Ovary (tissue), 3 donors: Measurements from ENCODE around the gene MASP1.

ENCODE experiments used
- EP300 ChIP-seq: sonication (generic); formaldehyde crosslinking; IDR thresholded peaks from one replicate; pipeline ENCODE4 v1.6.1; 2017; ENCODE audit warnings: antibody characterized with exemption
- POLR2A ChIP-seq: fragments of 450-650 bp; IDR thresholded peaks from one replicate; pipeline ENCODE4 v1.6.1; 2017; ENCODE audit warnings: antibody characterized with exemption, mild to moderate bottlenecking, moderate library complexity
- TF ChIP-seq, protein P1 (sequence below), 3 donors: fragments of 450-650 bp in 2 of 3; fragments of 200-600 bp in 1 of 3; IDR thresholded peaks; one replicate each; pipeline versions ENCODE4 v1.5.1 to v1.8.0; 2016 to 2022; ENCODE audit warnings: antibody characterized with exemption in 3 of 3, mild to moderate bottlenecking in 1 of 3
- donor health status: DM: no; HTN: no; CAD: no.

DNA sequence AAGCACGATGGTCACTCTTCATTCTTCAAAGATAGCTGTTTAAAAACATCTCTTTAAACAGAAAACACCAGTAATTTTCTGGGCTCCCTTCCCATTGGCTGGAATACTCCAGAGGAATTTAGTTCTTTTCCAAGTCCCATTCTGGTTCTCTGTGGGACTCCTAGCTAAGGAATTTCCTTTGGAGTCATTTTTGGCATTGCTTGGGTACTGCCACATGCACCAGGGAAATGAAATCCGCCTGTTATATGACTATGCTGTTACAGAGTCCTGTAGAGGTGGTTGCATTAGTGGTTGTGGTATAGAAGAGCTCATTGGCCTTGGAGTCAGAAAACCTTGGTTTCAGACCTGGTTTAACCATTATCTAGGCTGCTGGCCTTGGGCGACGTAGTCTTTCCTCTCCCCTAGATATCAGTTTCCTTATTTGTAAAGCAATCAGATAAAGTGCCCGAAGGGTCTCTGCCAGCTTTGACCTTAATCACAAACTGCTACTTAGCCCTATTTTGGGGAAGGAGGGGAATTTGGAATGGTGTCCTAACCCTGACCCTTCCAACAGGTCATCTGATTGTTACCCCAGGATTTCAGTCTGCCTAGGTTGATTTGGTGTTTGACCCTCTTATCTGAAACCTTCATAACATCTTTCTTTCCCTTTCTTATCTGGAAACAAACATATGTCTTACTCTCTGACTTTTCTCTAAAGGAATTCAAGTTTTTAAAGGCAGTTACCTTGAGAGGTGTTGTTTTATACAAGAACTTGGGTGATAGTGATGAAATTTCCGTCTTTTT, 80.8 kb downstream of the MASP1 start:
- TF ChIP-seq, protein P1, sequence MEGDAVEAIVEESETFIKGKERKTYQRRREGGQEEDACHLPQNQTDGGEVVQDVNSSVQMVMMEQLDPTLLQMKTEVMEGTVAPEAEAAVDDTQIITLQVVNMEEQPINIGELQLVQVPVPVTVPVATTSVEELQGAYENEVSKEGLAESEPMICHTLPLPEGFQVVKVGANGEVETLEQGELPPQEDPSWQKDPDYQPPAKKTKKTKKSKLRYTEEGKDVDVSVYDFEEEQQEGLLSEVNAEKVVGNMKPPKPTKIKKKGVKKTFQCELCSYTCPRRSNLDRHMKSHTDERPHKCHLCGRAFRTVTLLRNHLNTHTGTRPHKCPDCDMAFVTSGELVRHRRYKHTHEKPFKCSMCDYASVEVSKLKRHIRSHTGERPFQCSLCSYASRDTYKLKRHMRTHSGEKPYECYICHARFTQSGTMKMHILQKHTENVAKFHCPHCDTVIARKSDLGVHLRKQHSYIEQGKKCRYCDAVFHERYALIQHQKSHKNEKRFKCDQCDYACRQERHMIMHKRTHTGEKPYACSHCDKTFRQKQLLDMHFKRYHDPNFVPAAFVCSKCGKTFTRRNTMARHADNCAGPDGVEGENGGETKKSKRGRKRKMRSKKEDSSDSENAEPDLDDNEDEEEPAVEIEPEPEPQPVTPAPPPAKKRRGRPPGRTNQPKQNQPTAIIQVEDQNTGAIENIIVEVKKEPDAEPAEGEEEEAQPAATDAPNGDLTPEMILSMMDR (IDR thresholded peaks at IDR 0.05), result no peak
- no peak for TF ChIP-seq POLR2A
- TF ChIP-seq EP300, result no peak
